Astrocyte (in vitro differentiated cells and primary cell): Measurements from ENCODE around the gene P4HB. TPM values are rescaled to one million over a fixed set of nuclear protein-coding genes. Genes with fewer than 3 reads are reported as not detected.

Source experiments
- DNase-seq: peaks from one replicate; pipeline ENCODE4 v3.0.0-alpha.2; 2010; ENCODE audit warnings: low read depth
- FAIRE-seq: peaks from 2 replicates; lab custom pipeline; 2011; peaks lifted over from hg19 to GRCh38; lab: Jason Lieb, UNC
- H2AFZ ChIP-seq: 2 replicates; pipeline ENCODE4 v1.6.0; 2012; ENCODE audit warnings: low read depth, low read length, inconsistent platforms
- H3K27ac ChIP-seq: 2 replicates; pipeline ENCODE4 v1.5.1; 2011; ENCODE audit warnings: low read depth, low read length, inconsistent platforms
- H3K27me3 ChIP-seq: 2 replicates; pipeline ENCODE4 v1.6.0; 2011; ENCODE audit warnings: low read length, inconsistent platforms; ENCODE audit not compliant: insufficient read depth
- H3K36me3 ChIP-seq: 2 replicates; pipeline ENCODE4 v1.5.1; 2011; ENCODE audit warnings: low read length, inconsistent platforms; ENCODE audit not compliant: insufficient read depth
- H3K4me1 ChIP-seq: 2 replicates; pipeline ENCODE4 v1.5.1; 2011; ENCODE audit warnings: low read length, inconsistent platforms; ENCODE audit not compliant: insufficient read depth
- H3K4me2 ChIP-seq: 2 replicates; pipeline ENCODE4 v1.6.0; 2012; ENCODE audit warnings: low read length, inconsistent platforms
- H3K4me3 ChIP-seq: 2 replicates; pipeline ENCODE4 v1.5.1; 2011; ENCODE audit warnings: low read depth, mild to moderate bottlenecking, low read length, inconsistent platforms; ENCODE audit not compliant: insufficient read depth
- H3K79me2 ChIP-seq: 2 replicates; pipeline ENCODE4 v1.6.0; 2012; ENCODE audit warnings: mild to moderate bottlenecking, low read length, inconsistent platforms; ENCODE audit not compliant: insufficient read depth
- H3K9ac ChIP-seq: 2 replicates; pipeline ENCODE4 v1.6.0; 2012; ENCODE audit warnings: mild to moderate bottlenecking, low read length, inconsistent platforms
- H3K9me3 ChIP-seq: 2 replicates; pipeline ENCODE4 v1.5.1; 2012; ENCODE audit warnings: low read depth, mild to moderate bottlenecking, low read length, inconsistent platforms; ENCODE audit not compliant: insufficient read depth
- H4K20me1 ChIP-seq: 2 replicates; pipeline ENCODE4 v1.6.0; 2012; ENCODE audit warnings: low read length, inconsistent platforms; ENCODE audit not compliant: insufficient read depth
- H3K27ac Mint-ChIP-seq: one replicate; pipeline ENCODE4 v1.8.0; 2021; ENCODE audit warnings: mild to moderate bottlenecking, mixed read lengths; ENCODE audit not compliant: unreplicated experiment
- H3K27me3 Mint-ChIP-seq: one replicate; pipeline ENCODE4 v1.8.0; 2021; ENCODE audit warnings: low read depth, mixed read lengths; ENCODE audit not compliant: unreplicated experiment
- H3K36me3 Mint-ChIP-seq: one replicate; pipeline ENCODE4 v1.8.0; 2021; ENCODE audit warnings: low read depth, mixed read lengths; ENCODE audit not compliant: unreplicated experiment
- H3K4me1 Mint-ChIP-seq: one replicate; pipeline ENCODE4 v1.8.0; 2021; ENCODE audit warnings: low read depth, mixed read lengths; ENCODE audit not compliant: unreplicated experiment
- H3K4me3 Mint-ChIP-seq: one replicate; pipeline ENCODE4 v1.8.0; 2021; ENCODE audit warnings: mild to moderate bottlenecking, moderate library complexity, mixed read lengths; ENCODE audit not compliant: unreplicated experiment
- H3K9me3 Mint-ChIP-seq: one replicate; pipeline ENCODE4 v1.8.0; 2021; ENCODE audit warnings: mild to moderate bottlenecking, mixed read lengths; ENCODE audit not compliant: unreplicated experiment
- EZH2 ChIP-seq: IDR thresholded peaks from 2 replicates; pipeline ENCODE4 v1.6.1; 2012; ENCODE audit warnings: mild to moderate bottlenecking, low read length, inconsistent platforms; ENCODE audit not compliant: insufficient read depth
- total RNA-seq: library from RNA; stranded (reverse); gene quantifications from 2 replicates; pipeline ENCODE4 v1.2.1, GENCODE V29; 2021
- TF ChIP-seq, protein P1 (sequence below): IDR thresholded peaks from 2 replicates; pipeline ENCODE4 v1.5.1; 2011; ENCODE audit warnings: low read depth, mild to moderate bottlenecking, inconsistent platforms, low read length, moderate library complexity; ENCODE audit not compliant: insufficient read depth

The P4HB gene
- total RNA-seq, 1 donor from 2014 or later, result 1,268 TPM

DNA sequence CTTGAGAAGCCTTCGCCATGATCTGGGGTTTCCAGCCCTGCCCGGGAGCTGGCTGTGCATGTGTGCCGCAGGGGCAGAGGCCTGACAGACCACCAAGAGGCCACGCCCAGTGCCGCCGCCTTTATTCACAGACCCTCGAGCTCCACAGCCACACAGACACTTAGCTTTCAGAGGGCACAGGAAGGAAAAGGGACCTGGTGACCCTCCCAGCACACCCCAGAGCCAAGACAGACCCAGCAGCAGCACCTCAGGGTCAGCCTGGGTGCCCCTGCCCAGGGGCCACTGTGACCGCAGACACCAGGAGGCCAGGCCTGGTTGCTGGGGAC is 38.1 kb downstream of the P4HB start:
- Histone ChIP-seq H3K79me2 (peaks cover 18% of the 10 kb centered on the region), H3K9me3 (no peaks in the 10 kb centered on the region), H3K27me3 (peaks cover 4% of the 10 kb centered on the region), H3K4me1 (no peaks in the 10 kb centered on the region), H3K36me3 (no peaks in the 10 kb centered on the region), H2AFZ (no peak overlapping the region), H3K27ac (no peak overlapping the region), H3K4me3 (no peak overlapping the region), H4K20me1 (peaks cover 26% of the 10 kb centered on the region), H3K9ac (no peak overlapping the region), H3K4me2 (no peak overlapping the region)
- Mint-ChIP-seq H3K27ac (no peak overlapping the region), H3K9me3 (no peaks in the 10 kb centered on the region), H3K36me3 (no peaks in the 10 kb centered on the region), H3K4me3 (no peak overlapping the region), H3K4me1 (peaks cover 4% of the 10 kb centered on the region), H3K27me3 (peaks cover 8% of the 10 kb centered on the region)
- no peak for DNase-seq
- TF ChIP-seq EZH2, result no peak
- TF ChIP-seq, protein P1, sequence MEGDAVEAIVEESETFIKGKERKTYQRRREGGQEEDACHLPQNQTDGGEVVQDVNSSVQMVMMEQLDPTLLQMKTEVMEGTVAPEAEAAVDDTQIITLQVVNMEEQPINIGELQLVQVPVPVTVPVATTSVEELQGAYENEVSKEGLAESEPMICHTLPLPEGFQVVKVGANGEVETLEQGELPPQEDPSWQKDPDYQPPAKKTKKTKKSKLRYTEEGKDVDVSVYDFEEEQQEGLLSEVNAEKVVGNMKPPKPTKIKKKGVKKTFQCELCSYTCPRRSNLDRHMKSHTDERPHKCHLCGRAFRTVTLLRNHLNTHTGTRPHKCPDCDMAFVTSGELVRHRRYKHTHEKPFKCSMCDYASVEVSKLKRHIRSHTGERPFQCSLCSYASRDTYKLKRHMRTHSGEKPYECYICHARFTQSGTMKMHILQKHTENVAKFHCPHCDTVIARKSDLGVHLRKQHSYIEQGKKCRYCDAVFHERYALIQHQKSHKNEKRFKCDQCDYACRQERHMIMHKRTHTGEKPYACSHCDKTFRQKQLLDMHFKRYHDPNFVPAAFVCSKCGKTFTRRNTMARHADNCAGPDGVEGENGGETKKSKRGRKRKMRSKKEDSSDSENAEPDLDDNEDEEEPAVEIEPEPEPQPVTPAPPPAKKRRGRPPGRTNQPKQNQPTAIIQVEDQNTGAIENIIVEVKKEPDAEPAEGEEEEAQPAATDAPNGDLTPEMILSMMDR, result no peak
- FAIRE-seq, result no peak

DNA sequence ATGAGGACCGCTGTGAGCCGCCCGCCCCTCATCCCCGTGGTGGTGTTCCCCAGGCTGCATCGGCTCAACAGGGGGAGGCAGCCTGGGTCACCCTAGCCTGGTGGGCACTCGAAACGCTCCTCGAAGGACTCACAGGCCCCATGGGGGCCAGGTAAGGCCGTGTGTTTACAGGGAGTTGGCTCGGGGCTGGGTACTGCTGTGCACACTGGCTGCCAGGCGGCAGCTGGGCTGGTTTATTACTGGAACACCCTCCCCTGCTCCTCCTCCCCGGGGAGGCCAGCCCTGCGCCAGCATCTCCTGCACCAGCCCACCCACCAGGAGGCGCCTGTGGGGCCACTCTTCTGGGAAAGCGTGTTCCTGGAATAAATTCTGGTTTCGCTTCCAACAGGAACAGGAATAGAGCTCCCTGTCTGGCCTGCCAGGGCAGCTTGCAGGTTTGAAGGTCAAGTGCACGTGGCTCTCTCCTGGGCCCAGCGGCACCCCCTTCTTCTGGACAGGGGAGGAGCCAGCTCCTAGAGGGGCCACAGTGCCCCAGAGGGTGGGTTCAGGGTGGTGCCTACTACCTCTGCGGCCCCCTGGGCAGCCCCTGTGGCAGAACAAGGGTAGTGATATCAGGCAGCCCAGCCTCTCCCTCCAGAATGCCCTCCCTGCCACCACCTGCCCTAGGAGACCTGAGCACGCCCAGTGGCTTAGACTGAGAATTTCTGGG is 38.6 kb downstream of the P4HB start:
- Histone ChIP-seq H2AFZ (no peak overlapping the region), H3K27ac (no peak overlapping the region), H3K79me2 (peaks cover 18% of the 10 kb centered on the region), H3K9ac (no peak overlapping the region), H3K9me3 (no peaks in the 10 kb centered on the region), H3K36me3 (no peaks in the 10 kb centered on the region), H3K4me2 (no peak overlapping the region), H3K4me3 (no peak overlapping the region), H3K4me1 (no peaks in the 10 kb centered on the region), H3K27me3 (peaks cover 4% of the 10 kb centered on the region), H4K20me1 (peaks cover 26% of the 10 kb centered on the region)
- Mint-ChIP-seq H3K4me1 (peaks cover 4% of the 10 kb centered on the region), H3K36me3 (no peaks in the 10 kb centered on the region), H3K9me3 (no peaks in the 10 kb centered on the region), H3K27ac (no peak overlapping the region), H3K27me3 (peaks cover 11% of the 10 kb centered on the region), H3K4me3 (no peak overlapping the region)
- no peak for TF ChIP-seq EZH2
- TF ChIP-seq, protein P1, result no peak
- DNase-seq (no peak), FAIRE-seq (no peak)

DNA sequence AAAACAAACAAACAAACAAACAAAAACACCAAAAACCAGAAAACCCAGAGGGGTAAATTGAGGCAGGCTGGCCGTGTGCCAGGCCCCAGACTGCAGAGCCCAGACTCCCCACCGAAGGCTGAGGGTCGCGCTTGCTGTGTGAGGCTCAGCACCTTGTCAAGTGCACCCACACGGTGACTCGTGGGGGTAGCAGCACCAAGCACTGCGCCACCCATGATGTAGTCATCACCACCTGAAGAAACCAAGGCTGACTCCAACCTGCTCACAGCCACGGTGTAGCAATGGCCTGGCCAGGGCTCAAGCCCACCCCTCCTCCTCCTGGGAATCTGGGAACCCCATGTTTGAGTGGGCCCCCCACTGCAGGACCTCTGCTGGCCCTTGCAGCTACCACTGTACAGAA is 39.2 kb downstream of the P4HB start:
- Histone ChIP-seq H3K79me2 (peaks cover 16% of the 10 kb centered on the region), H3K4me1 (no peaks in the 10 kb centered on the region), H4K20me1 (peaks cover 24% of the 10 kb centered on the region), H3K36me3 (no peaks in the 10 kb centered on the region), H2AFZ (no peak overlapping the region), H3K27ac (no peak overlapping the region), H3K27me3 (peaks cover 4% of the 10 kb centered on the region), H3K4me2 (no peak overlapping the region), H3K9ac (no peak overlapping the region), H3K4me3 (no peak overlapping the region), H3K9me3 (no peaks in the 10 kb centered on the region)
- Mint-ChIP-seq H3K9me3 (no peaks in the 10 kb centered on the region), H3K27me3 (peaks cover 15% of the 10 kb centered on the region), H3K36me3 (no peaks in the 10 kb centered on the region), H3K4me3 (no peak overlapping the region), H3K4me1 (peaks cover 4% of the 10 kb centered on the region), H3K27ac (no peak overlapping the region)
- FAIRE-seq (no peak), DNase-seq (no peak)
- TF ChIP-seq, protein P1, result no peak
- TF ChIP-seq EZH2, result no peak
